PC-9 (cell line): Measurements from ENCODE around the gene CACNA2D4.

ENCODE experiments used
- CTCF ChIP-seq: fragments of 200-600 bp; sonication (generic); conservative IDR thresholded peaks from 2 replicates; pipeline ENCODE4 v1.6.1; 2017; ENCODE audit warnings: mixed run types, antibody characterized with exemption, mild to moderate bottlenecking, moderate library complexity
- EZH2 ChIP-seq: fragments of 200-600 bp; sonication (generic); IDR thresholded peaks from 2 replicates; pipeline ENCODE4 v1.8.0; 2017; ENCODE audit warnings: antibody characterized with exemption, low read depth

- TF ChIP-seq CTCF, result no peak
- no peak for TF ChIP-seq EZH2
Observed at GRCh38 chr12:1781772-1782171, 136.7 kb downstream of the CACNA2D4 start.
